Stimulated activated CD8-positive, alpha-beta memory T cell treated with anti-CD3 and anti-CD28 coated beads, Interleukin-15, amount 100 ng/mL, for 1 hour (primary cell): ENCODE results near the gene SRGAP3.

Experiments used
- DNase-seq: peaks from one replicate; pipeline ENCODE4 v3.0.0-alpha.2; 2020; ENCODE audit warnings: low read depth

SRGAP3 gene

DNA sequence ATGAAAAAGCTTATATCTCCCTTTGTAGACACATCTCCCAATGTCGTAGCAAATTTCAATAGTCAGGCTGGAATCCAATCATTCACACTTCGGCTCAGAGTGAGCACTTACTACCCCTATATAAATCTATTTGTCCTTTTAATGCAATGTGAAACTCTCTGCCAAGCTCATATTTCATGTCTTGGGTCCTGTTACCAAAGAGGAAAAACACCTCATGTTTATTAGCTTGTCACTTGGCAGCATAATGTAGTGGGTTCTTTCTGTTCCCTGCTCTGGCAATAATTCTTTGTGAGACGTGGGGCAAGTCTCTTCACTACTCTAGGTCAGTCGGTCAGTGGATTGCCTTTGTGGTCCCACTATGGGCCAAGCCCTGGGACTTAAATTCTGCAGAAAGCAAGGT lies 107.1 kb downstream of the SRGAP3 start:
- DNase-seq: no peak

DNA sequence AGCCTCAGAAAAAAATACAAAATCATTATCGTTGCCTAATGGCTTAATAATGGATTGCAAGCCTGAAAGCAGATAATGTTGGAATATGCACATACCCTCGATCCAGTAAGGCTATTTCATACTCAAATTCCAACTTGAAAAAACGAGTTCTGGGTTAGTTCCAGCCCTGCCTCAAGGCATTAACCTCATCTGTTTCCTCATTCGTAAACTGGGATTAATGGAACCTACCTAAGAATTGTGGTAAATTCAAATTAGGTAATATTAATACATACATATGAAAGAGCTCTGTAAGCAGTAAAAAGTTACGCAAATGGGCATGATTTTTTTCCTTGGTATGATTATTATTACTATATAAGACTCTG lies 107.5 kb downstream of the SRGAP3 start:
- no peak for DNase-seq

DNA sequence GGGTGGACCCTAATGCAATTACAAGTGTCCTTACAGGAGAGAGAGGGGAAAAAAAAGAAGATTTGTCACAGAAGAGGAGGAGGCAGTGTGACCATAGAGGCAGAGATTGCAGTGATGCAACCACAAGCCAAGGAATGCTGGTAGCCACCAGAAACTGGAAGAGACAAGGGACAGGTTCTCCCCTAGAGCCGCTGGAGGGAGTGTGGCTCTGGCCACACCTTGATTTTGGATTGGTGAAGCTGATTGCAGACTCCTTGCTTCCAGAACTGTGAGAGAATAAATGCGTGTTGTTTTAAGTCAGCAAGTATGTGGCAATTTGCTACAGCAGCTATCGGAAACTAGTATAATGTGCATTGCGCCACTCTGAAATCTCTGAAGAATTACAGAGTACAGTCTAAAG lies 110.1 kb downstream of the SRGAP3 start:
- DNase-seq: no peak

DNA sequence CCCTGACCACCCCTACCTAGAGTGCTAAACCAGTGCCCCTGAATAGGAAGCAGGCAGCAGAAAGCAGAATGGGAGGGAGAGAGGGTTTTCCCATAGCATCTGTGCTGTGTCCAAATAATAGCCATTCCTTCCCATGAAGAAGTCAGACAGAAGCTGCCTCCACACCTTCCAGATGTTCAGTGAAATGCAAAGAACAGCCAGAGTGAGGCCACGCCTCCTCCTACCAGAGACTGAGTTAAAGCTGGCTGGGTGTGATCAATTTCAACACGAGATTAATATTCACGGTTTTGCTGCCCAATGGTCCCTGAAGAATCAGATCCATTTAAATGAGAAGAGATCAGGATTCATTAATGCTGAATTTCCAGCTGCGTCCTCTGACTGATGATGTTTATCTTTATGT lies 111.8 kb downstream of the SRGAP3 start:
- no peak for DNase-seq

DNA sequence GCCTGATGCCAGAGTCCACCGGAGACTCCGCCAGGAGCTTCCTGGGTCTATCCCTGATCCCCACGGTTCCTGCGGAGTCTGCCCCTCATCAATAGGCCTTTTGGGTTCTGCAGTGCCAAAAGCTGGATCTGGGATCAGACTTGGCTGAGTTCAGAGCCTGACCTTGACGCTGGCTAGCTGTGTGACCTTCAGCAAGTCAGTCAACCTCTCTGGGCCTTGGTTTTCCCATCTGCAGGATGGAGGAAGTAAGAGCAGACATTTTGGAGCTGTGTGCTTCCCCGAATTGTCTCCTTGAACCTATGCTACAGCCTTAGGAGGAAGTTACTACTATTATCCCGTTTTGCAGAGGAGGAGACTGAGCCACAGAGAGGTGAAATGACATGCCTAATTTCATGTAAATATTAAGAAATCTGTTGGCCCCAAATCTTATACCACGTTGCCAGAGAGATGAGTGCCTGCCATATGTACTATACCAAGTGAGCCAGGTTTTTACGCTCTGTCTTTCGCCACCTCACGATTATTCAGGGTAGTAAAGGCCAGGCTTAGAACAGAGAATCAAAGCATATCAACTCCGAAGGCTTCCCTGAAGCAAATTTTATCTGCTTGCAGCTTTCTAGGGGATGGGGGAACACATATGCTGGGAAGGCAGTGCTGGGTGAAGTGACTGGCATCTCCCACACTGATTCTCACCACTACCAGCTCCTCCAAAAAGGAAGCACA lies 112.5 kb downstream of the SRGAP3 start:
- DNase-seq: no peak

DNA sequence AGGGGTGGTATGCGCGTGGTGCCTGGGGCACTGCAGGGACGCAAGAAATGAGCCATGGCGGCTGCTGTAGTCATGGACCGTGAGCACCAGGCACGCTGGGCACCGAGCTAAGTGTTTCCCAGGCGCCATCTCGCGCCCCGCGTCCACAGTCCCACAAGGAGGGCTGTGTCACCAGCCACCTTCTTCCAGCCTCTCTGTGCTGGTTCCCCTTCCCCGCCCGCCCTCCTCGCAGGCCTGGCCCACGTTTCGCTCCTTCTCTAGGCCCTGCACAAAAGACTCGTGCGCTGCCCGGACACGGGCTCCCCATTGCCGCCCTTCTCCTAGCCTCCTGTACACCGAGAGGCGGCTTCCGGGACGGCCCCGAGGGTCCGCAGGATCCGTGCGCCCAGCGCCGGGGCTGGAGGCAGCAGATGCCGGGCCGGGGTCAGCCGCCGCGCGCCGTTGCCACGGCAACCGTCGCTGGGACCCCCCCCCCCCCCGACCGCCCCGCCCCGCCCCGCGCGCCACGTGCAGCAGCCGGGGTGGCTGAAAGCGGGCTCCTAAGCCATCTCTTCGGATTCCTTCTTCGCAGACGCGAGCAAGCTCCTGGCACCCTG lies 113.4 kb downstream of the SRGAP3 start:
- no peak for DNase-seq

DNA sequence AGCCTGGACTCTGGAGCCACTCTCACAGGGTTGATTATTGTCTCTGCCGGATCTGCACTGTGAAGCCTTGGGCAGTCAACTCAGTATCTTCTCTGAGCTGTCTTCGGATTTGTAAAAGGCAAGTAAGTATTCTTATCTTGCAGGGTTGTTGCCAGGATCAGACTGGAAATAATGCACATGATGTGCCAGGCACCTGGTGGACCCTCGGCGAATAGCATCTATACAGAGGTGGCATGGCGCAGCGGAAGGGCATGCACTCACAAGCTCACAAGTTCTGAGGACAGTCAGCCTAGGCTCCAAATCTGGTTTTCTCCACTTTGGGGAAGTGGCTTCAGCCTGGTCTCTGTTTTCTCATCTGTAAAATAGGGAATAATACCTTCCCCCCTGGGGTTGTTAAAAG lies 113.9 kb downstream of the SRGAP3 start:
- no peak for DNase-seq

DNA sequence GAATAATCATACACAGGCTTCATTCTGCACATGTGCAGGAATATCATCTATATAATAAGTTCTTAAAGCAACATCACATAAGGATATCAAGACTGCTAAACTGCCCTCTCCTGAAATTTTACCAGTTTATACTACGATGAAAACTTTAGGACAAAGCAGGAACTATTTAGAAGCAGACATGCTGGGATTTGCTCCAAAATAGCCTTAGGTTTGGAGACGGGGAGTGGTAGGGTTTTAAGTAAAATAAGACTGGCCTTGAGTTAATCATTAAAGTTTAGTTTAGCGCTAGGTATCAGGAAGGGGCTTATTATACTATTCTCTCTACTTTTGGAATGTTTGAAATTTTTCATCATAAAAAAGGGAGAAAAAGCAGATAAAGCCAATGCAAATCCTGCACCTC lies 115.8 kb downstream of the SRGAP3 start:
- DNase-seq: no peak

DNA sequence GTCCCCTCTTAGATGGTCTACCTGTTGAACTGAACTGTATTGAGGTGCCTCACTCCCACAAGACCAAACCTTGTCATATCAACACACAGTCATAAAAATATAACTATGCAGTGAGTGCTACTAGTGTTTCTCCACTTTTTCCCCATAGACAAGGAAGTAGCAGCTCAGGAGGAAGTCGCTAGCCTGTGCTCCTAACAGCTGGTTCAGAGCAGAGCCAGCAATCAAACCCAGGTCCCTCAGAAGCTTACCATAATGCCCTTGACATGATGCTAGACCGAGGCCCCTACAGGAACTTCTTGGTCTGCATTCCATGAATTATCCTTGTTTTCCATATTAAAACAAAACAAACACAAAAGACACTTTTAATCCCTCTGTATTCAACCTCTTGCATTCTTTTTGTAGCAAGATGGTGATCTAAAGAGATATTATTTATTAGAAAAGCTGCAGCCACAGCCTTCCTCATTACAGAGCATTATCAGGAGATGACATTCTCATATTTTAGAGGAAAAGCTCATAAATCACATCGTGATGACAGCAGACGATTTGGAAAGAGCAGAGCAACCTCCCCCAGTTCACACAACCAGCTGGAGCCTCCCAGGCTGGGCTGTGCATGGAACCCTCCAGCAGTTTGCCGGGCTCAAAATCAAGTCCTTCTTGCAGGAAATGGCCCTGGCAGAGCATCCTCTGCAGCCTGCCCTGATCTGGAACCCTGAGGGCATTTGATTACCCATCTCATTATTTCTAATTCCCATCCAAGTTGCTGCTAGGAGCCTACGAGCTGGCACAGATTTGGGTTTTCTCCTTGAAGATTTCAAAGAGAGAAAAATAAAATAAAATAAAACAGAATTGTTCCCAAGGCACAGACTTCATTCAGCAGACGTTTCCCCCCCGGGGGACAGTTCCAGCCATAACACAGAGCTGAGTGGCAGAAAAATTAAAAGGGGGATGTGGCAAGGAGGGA lies 118.8 kb downstream of the SRGAP3 start:
- DNase-seq: no peak

DNA sequence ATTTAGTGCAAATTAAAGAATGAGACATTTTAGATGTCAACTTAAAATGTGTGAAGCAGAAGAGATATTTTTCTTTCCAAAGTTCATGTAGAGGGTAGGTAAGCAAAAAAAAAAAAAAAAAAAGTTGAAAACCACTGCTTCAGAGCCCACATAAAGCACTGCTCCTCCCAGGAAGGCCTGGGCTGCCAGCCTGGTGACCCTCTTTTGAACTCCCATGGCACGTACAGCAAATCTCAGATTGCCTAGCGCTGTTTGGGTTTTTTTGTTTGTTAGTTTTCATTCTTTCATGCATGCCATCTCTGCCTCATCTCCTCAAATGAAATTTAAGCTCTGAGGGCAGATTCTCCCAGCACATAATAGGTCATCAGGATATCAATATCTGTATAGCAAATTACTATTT lies 120.1 kb downstream of the SRGAP3 start:
- DNase-seq: no peak

DNA sequence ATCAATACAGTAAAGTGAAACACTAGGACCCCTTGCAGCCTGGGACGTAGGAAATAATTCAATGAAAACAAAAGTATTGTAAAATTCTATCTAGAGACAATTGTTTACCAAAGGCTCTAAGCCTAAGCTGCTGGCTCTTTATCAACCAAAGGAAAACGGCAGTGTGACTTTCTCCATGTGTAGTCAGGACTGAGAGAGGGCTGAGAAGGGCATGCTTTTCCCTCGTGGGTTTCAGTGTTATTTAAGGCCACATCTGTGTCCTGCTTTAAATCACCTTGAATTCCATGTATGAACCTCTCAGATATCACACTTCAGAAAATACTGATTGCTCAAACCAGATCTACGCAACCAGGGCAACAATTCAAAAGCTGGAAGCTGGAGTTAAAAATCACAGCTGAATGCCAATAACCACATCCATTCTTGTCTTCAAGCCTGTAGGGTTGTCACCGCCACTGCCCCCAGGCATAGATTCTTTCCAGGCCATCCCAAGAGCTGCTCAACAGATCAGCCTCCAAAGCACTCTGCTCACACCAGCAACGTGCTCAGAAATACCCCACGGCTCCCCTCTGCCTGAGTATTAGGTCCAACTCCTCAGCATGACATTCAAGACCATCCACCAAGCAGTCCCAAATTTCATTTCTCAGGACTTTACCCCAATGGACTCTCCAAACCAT lies 124.0 kb downstream of the SRGAP3 start:
- no peak for DNase-seq

DNA sequence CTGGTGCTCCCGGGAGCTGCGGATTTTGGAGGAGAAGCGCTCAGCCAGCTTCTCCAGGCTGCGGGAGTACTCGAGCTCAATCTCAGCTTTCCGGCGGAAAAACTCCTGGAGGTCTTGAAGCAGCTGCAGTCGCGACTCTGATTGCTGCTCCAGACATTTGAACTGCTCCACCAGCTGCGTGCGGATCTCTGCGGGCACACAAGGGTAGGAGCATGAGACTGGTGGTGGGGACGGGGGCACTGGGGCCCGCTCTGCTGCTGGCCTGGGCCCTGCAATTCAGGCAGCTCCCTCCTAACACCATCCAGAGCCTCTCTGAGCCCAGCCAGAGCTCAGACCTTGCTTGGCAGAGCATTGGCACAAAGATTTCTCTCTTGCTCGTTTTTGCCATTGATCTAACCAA lies 124.7 kb downstream of the SRGAP3 start:
- no peak for DNase-seq

DNA sequence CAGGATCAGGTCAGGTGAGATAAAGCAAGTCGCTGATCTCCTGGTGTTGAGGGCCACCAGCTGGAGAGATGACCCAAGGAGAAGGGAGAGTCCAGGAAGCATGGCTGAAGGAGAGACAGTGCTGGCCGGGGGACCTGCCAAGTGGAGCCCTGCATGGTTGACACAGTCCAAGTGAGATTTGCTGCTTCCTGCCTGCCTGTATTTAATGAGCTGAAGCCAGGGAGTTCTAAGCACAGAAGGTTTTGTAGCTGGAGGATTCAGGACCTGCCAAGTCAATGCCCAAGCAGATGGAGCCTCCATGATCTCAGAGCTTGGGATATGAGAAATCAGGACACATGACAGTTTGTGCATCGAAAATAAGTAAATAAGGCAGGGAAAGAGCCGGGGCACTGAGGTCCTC lies 125.6 kb downstream of the SRGAP3 start:
- no peak for DNase-seq

DNA sequence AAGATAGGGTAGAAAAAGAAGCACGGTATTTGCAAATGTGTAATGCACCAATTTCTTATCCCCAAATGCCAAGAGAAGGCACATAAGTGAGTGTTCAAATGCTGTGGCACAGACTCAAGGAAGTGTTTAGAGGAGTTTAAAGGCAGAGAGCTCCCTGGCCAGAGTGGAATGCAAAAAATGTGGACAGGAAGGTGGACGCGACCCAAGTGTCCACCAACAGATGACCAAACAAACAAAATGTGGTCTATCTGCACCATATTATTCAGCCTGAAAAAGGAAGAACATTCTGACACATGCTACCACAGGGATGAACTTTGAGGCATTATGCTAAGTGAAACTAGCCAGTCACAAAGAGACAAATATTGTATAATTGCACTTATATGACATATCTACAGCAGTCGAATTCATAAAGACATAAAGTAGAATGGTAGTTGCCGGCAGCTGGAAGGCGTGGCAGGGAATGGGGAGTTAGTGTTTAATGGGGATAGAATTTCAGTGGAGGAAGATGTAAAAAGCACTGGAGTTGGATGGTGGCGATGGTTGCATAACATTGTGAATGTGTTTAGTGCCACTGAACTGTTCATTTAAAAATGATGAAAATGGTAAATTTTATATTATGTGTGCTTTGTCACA lies 126.6 kb downstream of the SRGAP3 start:
- no peak for DNase-seq

DNA sequence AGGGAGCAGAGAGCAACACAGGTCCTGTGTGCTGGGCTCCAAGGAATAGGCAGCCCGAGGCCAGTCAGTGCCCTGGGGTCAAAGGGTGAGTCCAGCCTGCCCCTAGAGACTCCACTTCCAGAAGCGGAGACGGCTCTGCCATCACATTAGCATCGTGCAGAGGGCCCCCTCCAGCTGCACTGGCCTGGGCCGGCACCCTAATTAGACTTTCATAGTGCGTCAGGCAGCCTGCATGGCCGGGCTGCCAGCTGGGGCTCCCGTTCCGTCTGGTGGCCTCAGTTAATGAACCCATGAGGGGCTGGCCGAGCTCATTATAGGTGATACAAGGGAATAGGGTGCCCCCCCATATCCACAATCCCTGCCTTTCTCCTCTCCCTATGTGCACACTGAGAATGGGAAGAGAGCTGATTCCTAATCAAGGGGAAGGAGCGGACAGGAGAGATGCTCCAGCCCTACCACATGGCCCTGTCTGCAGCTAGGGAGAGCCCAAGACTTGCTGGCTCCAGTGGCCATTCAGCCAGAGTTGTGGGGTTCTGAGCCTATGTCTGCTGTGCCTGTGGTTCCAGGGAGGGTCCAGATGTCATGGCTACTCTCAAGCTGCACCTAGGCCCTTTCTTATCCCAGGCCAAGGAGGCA lies 128.0 kb downstream of the SRGAP3 start:
- no peak for DNase-seq

DNA sequence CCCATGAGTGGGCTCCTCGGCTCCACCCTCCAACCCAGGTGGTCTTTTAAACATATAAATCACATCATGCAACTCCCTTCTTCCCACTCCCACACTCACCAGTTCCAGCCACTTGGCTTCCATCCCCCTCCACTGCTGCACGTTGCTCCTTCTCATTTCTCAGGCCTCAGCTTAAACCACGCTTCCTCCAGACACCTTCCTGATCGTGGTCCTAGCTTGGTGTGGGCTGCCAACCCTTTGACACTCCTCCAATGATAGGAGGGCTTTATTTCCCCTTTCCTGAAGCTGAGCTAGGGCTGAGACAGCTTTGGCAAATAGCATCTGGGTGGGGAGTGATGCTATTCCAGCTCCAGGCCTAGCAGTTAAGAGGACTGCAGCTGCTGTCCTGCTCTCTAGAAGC lies 130.1 kb downstream of the SRGAP3 start:
- no peak for DNase-seq

DNA sequence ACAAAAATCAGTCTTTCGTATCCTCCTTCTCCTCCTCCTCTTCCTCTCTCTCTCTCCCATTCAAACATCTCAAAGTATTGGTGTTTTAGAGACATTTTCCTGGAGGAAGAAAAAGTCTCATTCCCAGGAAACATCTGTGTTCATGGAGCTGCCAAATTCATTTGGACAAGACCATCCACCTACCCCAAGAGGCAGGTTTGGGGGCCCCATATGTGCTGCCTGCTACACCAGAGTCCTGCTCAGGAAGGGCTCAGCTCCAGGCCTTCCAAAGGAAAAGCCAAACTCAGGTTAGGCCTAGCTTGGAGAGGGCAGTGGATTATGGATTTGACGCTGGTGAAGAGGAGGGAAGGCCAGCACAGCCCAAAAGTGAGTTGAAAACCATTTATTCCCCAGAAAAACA lies 131.2 kb downstream of the SRGAP3 start:
- DNase-seq: no peak

DNA sequence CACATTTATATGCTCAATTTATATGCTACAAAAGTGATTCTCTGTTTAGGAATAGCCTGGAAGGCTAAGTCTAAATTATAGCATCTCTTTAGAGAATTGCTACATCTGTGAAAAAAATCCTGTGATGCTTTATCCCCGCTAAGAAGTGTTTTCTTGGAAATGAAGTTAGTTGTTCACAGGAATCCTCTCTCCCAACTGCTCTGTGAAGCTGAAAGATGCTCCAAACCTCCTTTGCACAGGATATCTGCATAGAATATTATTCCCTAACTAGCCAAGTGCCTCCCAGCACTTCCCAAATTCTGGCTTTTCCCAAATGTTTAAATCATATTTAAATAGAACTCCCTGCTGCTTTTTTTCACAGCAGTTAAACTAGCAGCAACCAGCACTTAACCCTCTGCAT lies 132.2 kb downstream of the SRGAP3 start:
- no peak for DNase-seq

DNA sequence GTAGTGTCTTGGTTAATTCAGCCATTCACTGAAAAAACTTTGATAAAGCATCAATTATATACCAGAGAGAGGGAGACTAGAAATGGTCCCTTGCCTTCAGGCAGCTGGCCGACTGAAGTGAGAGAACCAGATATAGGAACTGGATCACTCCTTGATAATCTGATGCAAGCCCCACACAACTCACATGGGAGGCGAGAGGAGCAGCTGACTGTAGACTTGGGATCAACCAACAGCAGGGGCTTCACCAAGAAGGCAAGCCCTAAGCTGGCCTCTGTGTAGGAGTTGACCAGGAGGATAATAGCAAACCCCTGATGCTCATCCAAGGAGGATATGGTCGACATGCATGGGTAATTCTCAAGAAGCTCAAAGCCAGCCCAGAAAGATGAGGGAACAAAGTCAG lies 133.1 kb downstream of the SRGAP3 start:
- DNase-seq: no peak

DNA sequence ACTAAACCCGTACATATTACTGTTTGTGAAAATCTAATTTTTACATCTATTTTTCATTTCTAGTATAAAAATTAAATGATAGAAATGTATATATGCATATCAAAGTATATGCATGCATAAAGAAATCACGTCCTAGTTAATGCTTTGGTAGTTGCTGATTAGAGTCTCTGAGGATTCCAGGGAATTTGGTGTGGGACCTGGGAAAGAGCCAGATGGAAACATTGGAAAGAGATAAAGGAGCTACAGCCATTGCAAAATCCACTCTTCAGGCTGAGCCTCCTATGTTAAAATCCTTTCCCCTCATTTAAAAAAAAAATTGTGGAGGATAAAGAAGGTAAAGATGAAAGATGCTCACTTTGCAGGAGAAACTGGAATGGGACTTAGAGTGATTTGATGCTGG lies 134.1 kb downstream of the SRGAP3 start:
- no peak for DNase-seq

DNA sequence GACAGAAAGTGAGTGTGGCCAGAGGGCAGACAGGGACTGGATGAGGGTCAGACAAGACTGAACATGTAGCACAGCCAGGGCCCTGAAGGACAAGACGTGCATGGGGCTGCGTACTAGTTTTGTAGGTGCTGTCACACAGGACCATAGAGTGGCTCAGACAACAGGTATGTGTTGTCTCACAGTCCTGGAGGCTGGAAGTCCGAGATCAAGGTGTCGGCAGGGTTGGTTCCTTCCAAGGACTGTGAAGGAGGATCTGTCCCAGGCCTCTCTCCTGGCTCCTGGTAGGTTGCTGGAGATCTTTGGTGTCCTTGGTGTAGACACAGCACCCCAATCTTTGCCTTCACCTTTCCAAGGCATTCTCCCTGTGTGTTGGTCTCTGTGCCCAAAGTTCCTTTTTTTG lies 136.4 kb downstream of the SRGAP3 start:
- DNase-seq: no peak

DNA sequence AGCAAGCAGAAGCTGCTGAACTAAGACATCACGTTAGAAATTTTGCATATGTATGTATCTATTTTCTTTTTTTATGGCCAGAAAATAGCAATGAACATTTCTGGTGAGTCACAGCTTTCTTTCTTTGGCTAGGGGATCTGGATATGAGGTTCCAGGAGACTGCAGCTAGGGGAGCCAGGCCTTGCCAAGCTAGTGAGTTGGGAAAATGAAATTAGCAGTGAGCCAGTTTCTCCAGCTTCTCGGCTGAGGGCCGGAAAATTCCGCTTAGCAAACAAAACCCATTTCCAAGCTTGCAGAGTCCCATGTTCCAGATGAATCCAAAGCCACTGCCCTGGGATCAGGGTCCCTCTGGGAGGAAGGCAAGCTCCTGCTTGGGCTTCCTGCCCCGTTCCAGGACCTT lies 137.6 kb downstream of the SRGAP3 start:
- DNase-seq: no peak
